NCI-H748 (cell line): ENCODE data around the gene PCTP.

ENCODE experiments used
- DNase-seq: peaks from one replicate; lab custom pipeline; 2025; ENCODE audit not compliant: unreplicated experiment; lab: John Stamatoyannopoulos, UW

Gene PCTP

DNA sequence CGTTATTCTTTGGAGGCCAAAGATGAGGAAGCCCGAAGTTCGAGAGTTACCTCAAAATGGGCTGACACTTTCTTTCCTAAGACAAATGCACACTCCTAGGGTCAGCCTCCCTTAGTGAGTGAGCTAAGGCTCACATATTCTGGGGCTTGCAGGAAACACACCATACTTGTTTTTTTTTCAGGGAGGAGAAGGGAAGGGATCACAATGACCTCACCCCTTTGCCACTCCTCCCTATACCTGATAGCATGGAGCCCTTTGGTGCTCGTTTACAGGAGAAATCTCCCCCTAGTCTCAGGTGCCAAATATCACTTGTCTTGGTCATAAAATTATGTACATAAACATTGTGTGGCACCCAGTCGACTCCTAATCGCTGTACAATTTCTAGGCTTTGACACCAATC, 23.6 kb upstream of the PCTP start:
- DNase-seq = no peak

DNA sequence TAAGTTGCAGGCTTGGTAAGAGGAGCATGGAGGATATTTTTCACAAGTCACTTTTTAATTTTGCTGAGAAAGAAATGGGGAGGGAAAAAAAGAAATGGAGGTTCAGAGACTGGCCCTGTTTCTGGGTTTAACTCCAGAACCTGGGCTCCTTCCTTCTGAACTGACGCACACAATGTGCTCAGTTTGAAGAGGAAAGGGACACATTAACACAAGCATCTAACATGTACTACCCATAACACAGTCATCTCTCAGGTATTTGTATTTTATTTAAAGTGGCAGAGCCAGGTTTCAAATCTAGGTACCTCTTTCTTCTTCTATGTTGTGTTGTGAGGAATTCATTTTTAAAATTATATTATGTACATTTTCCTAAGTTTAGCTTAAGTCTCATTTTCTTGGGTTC, 22.9 kb upstream of the PCTP start:
- no peak for DNase-seq

DNA sequence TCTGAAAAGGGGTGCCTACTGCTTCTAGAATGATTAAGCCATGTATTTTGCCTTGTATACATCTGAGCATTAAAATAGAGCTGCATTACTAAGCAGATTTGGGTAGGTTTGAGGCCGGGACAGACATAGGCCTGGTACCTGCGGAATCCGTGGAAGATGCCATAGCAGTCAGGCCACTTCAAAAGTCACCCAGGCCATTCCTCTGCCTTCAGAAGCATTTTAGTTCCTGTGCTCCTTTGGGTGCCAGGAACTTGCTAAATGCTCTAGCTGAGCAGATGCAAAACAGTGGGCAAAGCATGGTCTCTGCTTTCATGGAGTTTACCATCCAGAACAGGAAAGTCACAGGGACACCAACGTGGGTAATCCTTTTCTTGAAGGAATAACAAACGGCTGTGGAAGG, 22.5 kb upstream of the PCTP start:
- no peak for DNase-seq

DNA sequence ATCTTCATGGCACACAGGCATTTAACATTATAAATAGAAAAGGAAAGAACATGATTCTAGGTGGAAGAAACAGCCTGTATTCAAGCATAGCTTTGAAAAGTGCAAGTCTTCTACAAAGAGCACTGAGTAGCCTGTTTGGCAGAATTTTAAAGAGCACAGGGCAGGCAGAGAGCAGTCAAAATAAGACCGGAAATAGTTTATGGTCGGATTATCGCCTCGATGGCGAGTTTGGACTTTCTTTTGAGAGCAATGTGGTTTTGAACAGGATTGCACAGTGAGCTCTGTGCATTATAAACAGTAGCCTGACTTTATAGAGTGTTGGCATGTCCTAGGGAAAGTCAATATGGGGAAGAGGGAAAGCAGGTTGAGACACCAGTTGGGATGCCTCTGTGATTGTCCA, 22.0 kb upstream of the PCTP start:
- DNase-seq = no peak

DNA sequence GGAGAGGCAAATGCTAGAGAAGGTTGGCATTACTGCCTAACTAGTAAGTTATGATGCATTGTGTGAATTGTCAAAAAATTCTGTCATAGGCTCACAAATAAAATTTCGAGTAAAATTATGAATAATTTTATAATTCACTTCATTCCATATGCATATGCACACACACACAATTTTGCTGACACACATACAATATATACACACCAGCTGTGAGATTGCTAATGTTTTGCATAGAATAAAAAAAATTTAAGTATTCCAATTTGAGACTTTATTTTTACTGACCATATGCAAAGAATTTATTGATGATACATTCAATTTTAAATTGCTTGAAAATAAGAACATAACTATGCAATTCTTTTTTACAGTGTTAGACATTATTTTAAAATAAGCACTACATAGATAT, 21.4 kb upstream of the PCTP start:
- no peak for DNase-seq

DNA sequence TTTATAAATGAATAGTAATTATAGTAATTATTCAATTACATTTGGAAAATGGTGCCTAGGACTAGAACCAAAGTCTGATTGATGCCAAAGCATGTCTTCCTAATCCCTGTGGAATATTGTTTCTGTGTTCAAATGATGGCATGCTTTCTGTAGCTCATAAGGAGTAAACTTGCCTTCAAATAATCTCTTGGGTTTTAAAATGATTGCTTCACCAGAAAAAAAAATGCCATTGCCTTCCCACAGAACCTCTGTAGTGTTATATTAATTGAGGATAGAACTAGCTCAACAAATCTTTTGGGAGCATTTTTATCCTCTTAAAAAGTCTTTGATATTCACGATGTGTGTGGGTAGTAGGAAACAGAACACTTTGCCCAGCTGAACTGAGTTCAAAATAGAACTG, 20.5 kb upstream of the PCTP start:
- no peak for DNase-seq

DNA sequence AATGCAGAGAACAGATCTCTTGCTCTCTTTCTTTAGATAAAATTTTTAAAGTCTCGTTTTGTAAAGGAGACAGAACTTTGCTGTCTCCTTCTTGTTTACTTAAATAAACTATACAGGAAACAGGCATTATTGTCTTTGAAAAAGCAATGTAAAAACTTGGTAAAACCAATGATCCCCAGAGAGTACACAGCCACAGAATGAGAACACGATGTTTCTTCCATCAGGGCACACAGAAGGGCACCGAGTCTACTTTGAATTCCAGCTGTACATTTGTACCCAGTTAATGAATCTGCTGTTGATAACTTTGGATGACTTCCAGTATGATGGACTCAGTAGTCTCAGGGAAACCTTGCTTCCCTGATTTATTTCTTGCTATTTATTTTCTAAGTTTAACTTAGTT, 20.0 kb upstream of the PCTP start:
- no peak for DNase-seq

DNA sequence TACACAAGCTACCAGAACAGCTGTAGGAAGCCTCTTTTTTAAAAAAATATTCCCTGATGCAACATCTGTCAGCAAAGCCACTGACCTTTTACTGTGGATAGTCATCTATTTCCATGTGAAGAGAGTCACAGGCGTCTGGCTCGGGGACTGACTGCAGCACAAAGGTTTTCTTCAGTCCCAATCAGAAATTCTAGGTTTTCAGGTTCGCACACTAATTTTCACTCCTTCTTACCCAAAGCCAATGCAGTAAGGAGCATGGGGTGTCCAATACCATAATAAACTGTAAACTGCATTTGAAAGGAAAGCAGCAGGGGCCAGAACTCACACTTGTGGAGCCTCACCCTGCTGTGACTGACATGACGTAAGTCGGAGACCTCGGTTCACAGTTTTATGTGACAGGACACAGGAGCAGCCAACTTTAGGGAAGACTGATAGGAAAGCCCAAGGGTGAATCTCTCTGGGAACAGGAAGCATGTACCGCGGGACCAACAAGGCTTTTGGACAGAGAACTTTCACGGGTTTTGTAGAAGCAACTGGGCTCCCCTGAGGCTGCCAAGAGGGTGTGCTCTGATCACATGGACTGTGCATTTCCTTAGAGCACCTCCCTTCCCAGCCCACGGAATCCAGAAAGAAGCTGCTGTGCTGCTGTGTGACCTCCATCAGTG, 19.1 kb upstream of the PCTP start:
- no peak for DNase-seq

DNA sequence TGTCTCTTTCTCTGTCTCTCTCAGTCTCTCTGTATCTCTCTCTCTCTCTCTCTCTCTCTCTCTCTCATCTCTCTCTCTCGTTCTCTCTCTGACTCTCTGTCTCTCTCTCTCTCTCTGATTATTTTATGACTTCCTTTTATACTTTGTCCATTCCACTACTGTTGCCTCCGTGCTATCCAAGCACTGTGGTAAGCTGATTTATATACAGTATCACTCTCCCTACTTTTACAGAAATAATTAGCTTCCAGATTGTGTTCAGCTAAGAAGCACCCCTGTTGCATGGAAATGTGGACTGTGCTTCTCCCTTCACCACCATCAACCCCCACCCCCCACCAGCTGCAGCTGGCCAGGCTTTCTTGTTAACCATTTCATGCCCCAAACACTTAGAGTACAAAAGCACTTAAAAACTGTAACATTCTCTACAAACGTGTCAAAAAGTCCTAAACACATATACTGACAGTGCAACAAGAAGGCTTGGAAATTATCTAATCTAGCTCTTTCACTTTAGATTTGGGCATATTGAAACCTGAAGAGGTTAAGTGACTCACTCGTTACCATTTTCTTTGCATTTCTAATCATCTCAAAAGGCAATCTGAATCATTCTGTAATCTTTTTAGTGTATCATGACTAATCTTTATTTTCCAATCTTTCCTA, 16.6 kb upstream of the PCTP start:
- no peak for DNase-seq

DNA sequence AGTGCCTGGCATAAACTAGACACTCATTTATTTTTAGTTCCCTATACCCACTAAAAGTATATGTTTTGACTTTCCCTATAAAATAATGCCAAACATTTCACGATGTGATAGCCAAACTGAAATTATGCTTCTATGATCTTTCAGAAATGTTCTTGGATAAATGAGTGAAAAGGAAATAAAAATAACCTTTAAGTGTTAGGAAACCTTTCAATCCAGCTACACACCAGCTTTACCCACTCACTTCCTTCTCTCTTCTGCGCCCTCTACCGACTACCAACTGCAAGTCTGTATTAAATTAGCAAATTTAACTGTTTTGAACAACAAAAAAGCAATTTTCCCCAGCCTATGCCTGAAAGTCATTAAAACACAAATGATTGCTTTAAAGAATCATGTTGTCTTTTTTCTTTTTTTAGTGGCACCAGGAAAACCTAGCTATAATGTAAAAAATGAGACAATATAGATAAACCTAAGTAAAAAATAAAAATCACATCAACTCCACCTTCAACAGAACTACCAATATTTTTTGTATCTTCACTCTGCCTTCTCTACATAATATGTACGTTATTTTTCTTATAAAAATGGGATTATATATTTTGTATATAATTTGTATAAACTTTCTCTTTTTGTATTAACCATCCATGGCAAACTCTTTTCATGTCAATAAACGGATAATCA, 15.0 kb upstream of the PCTP start:
- DNase-seq = peak; percentile 29

DNA sequence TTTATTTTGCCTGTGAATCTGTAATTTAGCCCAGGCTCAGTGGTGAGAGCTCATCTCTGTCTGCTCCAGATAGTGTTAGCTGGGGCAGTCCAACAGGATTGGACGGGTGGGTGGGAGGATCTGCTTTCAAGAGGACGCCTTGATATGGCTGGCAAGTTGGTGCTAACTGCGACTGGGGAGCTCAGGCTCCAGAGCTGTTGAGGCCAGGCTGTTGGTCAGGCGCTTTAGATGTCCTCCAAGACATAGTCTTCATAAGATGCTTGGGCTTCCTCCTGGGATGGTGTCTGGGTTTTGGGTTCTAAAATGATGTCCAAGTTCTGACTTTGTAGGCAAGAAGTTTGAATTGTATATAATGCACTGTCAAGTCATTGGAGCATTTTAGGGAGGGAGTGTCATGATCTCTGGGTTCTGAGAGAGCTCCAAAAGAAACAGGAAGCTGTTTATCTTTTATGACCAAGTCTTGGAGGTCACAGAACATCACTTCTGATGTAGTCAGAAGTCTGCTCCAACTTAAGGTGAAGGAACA, 12.8 kb upstream of the PCTP start:
- no peak for DNase-seq

DNA sequence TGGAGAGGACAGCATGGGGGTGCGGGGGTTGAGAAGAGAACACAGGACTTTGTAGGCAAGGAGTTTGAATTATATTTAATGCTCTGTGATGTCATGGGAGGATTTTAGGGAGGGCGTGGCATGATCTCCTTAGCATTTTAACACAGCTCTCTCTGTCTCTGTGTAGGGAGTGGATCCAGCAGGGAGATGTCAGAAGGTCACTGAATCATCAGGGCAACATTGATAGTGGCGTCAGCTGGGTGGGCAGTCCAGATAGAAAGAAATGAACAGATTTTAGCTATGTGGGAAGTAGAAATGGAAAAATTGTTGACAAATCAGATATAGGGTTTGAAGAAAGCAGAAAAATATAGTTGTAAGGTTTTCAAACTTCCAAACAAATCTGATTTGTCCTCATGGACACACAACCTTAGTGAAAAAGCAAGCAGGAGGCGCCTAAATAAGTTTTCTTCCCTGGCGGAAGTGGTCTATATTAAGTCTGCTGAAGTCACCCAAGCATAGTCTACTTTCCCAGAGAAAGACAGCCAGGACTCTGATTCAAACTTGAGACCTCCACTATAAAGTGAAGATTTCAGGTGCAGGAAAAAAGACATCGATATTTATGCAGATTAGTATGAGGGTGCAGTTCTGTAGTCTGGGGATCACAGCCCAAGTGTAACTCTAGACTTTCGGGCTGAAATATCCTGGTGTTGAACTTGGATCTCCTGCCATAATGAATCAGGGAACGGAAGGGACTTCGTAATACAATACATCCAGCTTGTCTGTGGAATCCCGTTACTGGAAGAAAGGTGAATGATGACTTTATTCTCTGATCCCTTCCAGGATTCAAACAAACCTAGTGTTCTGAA, 10.1 kb upstream of the PCTP start:
- no peak for DNase-seq

DNA sequence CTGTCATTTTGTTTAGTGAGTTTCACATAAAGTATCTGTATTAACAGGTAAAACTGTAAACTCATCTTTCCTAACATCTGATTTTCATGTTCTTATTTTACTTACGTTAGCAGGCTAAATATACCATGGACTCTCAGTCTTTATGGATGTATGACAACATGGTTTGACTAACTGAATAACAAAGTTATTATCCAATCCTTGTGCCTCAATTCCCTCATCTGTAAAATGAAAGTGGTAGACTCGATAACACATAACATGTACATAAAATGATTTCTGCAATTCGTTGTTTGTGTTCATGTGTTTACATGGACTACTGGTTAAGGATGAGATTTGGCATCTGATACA, 9.5 kb upstream of the PCTP start:
- no peak for DNase-seq

DNA sequence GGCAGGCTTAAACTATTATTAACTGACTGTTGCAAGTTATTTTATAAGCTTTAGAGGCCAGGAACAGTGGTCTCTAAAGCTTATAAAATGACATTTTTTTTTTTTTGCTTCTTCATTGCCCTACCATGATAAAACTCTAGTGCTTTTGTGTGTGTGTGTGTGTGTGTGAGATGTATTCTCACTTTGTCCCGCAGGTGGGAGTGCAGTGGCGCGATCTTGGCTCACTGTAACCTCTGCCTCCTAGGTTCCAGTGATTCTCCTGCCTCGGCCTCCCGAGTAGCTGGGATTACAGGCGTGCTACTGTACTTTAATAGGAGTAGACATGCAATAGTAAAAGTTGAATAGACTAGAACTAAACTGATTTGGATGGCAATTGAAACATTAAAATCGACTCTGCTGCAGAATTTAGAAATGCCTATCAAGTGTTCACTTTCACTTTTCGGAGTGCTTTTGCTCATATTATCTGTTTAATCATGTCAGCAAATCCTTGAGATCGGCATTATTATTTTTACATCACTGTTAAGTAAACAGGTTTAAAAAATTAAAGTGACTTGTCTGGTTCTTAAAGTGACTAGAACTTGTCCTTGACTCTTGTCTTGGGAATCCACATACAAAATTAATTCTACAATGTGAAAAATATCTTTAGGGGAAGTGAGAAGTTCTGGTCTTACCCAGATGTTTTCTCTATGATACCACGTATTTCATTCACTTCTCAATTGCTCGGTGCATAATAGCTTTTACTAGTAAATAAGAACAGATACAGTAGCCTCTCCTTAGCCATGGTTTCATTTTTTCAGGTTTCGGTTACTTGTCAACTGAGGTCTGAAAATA, 8.4 kb upstream of the PCTP start:
- DNase-seq = no peak

DNA sequence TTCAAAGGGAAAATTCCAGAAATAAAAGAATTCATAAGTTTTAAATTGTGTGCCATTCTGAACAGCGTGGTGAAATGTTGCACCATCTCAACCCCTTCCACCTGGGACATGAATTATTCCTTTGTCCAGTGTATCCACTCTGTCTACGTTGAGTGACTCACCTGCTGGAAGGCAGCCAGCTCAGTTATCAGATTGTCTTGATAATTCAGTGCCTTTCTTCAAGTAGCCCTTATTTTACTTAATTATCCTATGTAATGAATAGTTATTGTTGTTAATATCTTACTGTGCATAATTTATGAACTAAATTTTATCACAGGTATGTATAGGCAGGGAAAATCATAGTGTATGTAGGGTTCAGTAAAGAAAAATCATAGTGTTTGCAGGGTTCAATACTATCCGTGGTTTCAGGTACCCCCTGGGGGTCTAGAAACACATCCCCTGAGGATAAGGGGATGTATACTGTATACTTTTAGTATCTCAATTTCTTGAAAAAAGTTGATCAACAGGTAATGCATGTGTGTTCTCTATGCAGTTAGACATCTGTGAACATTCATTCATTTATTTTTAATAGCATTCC, 7.7 kb upstream of the PCTP start:
- peak; percentile 61 for DNase-seq

DNA sequence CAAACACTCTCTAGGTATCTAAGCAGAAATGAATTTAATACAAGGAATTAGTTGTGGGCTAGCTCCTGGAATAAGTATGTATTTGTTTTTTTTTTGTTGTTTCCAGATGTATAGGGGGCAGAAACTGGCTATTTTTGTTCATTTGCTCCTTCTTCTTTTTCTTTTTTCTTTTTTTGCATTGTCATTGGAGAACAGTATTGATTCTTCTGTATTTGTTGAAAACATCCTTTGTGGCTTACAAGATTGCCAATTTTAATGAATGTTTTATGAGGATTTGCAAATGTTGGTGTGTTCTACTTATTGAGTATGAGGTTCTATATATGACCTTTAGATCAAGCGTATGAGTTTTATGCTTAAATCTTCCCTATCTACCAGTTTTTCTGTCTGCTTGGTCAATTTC, 5.6 kb upstream of the PCTP start:
- no peak for DNase-seq

DNA sequence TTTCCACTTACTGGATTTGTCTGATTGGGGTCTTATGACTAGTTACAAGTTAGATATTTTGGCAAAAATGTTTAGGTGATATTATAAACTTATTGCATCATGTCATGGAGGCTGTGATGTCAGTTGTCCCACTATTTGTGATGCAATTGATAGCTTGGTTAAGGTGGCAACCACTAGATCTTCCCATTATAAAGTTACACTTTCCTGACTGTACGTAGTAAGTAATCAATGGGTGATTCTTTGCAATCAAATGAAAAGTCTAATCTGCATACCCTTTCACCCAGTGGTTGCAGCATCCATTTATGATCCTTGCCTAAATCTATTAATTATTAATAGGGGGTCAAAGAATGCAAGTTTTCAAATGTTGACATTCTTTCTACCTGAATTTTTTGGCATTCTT, 4.4 kb upstream of the PCTP start:
- DNase-seq = no peak

DNA sequence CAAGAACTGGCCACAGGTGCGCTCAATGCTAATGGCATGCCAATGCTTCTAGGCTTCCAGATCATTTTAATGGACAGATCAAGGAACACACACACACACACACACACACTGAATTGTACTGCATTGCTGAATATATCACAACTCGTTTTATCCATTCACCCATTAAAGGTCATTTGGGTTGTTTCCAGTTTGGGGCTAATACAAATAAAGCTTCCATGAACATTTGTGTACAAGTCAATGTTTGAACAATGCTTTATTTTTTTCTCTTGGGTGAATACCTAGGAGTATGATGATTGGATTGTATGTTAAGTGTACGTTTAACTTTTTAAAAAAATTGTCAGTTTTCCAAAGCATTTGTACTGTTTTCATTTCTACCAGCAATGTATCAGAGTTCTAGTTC, 3.6 kb upstream of the PCTP start:
- no peak for DNase-seq

DNA sequence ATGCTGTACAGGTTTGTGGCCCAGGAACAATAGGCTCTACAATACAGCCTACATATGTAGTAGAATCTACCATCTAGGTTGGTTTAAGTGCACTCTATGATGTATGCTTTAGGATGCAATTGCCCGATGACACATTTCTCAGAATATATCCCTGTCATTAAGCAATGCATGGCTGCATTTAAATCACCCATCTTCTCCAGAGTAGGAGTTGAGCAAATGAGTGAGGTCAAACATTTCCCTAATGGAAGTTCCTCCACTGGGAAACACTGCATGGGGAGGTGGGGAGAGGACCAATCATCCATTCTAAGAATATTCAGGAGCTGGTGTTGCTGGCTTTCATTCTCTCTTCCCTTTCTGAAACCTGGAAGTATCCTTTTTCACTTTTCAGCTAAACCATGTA, 2.0 kb upstream of the PCTP start:
- no peak for DNase-seq

DNA sequence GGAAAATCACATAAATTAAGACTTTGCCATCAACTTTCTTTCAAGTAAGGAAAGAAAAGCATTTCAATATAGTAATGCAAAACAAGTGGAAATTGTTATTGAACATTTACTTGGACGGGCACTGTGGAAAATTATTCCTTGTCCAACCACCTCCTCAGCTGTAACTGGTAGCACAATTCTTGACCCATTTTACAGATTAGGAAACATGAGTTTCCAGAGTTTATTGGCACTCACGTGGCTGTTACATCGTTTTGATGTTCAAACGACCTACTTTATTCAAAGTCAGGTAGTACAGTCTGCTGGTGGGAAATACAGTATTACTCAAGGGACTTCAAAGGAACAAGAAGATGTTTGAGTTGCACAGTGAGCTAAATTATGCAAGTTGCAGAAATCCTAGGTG, 866 bp upstream of the PCTP start:
- no peak for DNase-seq
